ENCODE data around the gene NBPF11.
"Not testable (repeated sequence)": the region's sequence is repeated elsewhere in the genome, so short reads cannot be mapped to it uniquely, and the experiment has no call there.

The NBPF11 gene

DNA sequence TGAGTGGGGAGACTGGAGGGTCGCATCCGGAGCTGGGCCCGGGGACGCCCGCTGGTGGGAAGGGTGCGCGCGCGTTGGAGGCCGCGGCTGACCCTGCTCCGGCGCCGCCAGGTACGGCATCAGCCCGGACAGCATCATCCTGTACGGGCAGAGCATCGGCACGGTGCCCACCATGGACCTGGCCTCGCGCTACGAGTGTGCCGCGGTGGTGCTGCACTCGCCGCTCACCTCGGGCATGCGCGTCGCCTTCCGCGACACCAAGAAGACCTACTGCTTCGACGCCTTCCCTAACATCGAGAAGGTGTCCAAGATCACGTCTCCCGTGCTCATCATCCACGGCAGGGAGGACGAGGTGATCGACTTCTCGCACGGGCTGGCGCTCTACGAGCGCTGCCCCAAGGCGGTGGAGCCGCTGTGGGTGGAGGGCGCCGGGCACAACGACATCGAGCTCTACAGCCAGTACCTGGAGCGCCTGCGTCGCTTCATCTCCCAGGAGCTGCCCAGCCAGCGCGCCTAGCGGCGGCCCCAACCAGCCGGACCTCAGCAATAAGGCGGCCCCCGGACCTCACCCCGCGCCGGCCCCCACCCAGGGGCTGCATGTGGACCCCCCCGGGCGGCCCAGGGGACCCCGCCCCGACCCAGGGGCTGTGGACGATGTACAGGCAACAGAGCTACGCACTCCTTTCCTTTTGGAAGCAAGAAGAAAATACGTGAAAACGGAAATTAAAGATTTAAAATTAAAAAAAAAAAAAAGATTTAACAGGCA lies 2.8 kb downstream of the NBPF11 start:
- not testable (repeated sequence) for DNase-seq (ENCODE audit: low spot score)

DNA sequence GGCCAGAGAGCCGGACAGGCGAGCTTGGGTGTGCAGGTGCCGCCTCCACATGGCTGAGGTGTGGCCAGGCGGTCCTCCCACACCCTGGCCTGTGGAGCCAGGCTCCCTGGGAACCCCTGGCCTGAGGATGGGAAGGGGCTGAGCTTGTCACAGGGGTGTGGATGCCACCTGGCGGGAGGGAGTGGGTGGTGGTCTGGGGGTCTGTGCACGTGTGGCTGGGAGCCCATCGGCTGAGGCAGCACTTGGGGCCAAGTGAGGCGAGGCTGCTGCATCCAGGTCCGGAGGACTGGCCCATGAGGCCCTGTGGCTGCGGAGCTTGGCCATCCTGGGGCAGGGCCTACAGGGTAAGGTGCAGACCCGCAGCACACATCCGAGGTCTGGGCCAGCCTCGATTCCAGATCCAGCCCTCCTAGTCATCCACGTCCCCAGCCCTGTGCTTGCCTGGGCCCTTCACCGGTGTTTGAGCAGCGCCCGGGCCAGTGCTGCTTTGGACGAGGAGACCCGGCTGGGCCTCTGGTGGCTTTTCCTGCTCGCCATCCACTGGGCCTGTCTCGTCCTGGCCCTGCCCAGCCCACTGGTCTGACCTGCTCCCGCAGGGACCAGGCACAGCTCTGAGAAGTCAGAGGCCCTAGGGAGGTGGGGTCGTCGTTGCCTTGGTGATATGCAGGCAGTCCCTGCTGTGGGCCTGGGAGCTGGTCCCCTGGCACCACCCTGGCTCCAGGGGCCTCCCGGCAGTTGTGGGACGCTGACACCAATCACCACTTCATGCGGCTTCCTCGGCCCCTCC lies 4.8 kb downstream of the NBPF11 start:
- DNase-seq (ENCODE audit: low spot score), result not testable (repeated sequence)

DNA sequence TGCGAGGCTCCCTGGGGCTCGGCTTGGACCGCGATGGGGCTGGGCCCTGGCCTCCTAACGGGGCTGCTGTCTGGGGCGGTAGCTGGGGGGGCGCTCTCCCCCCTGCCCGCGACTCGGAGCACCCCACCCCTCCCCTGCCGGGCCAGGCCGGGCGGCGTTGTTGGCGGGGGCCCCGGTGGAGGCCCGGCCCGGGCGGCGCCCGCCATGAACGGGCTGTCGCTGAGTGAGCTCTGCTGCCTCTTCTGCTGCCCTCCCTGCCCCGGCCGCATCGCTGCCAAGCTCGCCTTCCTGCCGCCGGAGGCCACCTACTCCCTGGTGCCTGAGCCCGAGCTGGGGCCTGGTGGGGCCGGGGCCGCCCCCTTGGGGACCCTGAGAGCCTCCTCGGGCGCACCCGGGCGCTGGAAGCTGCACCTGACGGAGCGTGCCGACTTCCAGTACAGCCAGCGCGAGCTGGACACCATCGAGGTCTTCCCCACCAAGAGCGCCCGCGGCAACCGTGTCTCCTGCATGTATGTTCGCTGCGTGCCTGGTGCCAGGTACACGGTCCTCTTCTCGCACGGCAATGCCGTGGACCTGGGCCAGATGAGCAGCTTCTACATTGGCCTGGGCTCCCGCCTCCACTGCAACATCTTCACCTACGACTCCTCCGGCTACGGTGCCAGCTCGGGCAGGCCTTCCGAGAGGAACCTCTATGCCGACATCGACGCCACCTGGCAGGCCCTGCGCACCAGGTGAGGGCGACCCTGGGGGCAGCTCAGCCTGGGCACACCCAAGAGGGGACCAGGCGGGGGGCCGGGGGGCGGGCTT lies 5.7 kb downstream of the NBPF11 start:
- DNase-seq (ENCODE audit: low spot score), result not testable (repeated sequence)

DNA sequence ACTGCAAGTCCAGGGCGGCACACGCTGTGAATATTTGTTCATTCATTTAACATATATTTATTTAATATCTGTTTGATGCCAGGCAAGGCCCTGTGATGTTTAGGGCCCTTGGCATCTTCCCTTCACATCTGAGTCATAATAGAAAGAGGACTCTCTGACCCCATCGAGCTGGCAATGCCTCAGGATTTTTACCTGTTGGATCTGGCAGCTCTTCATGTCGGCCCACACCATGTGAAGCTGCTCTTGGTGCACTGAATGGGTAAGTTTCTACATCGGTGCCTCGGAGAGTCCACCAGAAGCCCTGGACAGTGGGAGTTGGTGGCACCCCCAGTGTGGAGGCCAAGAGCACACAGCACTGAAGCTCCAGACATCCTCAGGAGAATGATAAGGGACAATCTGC lies 8.9 kb downstream of the NBPF11 start:
- not testable (repeated sequence) for DNase-seq (ENCODE audit: low spot score)

DNA sequence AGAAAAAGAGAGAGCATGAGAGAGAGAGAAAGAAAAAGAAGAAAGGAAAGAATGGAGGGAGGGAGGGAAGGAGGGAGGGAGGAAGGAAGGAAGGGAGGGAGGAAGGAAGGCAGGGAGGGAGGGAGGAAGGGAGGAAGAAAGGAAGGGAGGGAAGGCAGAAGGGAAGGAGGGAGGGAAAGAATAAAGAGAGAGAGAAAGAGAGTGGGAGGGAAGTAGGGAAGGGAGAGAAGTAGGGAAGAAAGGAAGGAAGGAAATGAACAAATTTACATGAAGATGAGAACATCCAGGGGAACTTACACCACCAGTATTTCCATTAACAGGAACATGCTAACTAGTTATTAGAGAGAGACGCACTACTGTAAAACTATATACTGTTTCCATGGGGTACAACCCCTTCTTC lies 10.1 kb downstream of the NBPF11 start:
- not testable (repeated sequence) for DNase-seq (ENCODE audit: low spot score)

DNA sequence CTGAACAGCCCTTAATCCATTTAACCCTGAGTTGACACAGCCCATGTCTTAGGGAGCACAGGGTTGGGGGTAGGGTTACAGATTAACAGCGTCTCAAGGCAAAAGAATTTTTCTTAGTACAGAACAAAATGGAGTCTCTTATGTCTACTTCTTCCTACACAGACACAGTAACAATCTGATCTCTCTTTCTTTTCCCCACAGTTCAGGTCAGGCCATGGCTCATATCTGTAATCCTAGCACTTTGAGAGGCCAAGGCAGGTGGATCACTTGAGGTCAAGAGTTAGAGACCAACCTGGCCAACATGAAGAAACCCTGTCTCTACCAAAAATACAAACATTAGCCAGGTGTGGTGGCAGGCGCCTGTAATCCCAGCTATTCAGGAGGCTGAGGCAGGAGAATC lies 13.5 kb downstream of the NBPF11 start:
- not testable (repeated sequence) for DNase-seq (ENCODE audit: low spot score)

DNA sequence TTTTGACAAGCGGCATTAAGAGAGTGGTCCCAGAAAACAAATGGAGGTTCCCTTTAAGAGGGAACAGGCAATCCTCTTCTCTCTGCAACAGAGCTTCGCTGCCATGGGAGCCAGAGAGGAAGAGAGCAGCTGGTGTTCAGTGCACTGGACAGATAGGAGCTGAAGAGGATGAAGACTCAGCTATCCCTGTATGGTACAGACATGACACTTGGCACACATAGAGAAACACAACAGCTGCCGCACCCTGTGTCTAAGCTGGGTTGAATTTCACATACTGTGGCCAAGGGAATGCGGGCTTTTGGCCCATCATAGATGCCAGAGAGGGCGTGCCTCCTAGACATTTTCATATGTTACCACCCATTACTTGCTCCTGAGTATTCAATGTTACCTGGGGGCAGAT lies 29.7 kb downstream of the NBPF11 start:
- not testable (repeated sequence) for DNase-seq (ENCODE audit: low spot score)

DNA sequence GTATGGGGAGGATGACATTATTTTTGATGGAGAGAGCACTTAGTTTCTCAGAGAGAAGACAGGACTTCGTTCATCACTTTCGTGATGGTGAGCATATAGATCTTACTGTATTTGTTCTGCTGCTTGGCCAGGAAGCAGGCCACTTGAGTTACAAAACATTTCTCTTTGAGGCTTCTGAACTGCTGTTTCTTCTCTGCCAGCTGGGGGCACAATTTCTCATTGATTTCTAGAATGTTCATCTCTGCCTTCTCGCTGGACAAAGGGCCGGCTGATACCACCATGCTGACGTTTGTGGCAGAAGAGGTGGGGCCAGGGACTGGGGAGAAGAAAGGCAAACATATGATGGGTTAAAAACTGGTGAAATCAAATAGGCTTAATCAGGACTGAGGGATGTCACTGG lies 31.7 kb downstream of the NBPF11 start:
- not testable (repeated sequence) for DNase-seq (ENCODE audit: low spot score)

DNA sequence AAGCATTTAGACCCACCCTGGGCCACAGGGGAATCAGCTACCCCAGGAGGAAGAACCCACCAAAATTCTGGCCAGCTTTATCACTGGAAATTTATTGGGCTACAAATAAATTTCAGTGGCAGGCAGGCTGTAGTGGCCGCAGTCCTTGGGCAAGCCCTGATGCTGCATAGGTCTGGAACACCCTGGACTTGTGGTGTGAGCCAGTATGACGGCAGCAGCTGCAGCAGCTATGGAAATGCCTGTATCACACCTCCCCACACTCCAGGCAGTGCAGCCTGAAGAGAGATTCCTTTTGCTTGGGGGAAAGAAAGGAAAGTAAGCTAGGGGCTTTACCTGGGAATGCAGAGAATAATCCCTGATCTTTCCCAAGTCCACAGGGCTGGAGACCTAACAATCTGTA lies 56.3 kb downstream of the NBPF11 start:
- not testable (repeated sequence) for DNase-seq (ENCODE audit: low spot score)

DNA sequence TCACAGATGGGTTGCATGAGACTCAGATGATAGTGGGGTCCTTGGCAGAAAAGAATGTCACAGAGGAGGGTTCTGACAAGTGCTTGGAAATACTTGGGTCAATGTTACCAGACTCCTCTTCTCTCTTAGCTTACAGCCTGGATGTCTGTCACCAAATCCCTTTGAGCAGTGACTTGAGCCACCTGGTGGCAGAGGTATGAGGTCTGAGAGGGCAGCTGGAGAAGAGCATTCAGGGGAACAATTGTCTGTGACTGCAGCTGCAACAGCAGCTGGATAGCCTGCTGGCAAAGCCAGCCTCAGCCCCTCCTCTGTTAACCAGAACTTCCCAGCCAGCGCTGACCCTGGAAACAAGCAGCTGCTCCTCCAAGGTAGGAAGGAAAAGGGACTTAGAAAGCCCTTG lies 65.9 kb downstream of the NBPF11 start:
- not testable (repeated sequence) for DNase-seq (ENCODE audit: low spot score)

DNA sequence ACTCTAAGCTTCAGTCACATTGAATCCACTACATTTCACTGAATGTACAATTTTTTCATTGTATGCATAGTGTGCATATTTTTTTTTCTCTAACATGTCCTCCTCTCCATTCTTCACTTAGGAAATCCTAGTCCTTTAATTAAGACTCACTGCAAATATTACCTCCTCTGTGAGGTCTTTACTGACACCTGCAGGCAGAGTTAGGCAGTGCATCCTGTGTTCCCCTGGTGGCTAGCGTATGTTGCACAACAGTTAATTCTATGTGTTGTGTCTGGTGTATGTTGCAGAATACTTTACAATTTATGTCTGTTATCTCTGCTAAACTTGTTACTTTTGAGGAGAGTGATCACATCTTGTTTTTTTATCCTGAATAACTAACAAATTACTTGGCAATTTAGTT lies 70.9 kb downstream of the NBPF11 start:
- DNase-seq (ENCODE audit: low spot score), result not testable (repeated sequence)

DNA sequence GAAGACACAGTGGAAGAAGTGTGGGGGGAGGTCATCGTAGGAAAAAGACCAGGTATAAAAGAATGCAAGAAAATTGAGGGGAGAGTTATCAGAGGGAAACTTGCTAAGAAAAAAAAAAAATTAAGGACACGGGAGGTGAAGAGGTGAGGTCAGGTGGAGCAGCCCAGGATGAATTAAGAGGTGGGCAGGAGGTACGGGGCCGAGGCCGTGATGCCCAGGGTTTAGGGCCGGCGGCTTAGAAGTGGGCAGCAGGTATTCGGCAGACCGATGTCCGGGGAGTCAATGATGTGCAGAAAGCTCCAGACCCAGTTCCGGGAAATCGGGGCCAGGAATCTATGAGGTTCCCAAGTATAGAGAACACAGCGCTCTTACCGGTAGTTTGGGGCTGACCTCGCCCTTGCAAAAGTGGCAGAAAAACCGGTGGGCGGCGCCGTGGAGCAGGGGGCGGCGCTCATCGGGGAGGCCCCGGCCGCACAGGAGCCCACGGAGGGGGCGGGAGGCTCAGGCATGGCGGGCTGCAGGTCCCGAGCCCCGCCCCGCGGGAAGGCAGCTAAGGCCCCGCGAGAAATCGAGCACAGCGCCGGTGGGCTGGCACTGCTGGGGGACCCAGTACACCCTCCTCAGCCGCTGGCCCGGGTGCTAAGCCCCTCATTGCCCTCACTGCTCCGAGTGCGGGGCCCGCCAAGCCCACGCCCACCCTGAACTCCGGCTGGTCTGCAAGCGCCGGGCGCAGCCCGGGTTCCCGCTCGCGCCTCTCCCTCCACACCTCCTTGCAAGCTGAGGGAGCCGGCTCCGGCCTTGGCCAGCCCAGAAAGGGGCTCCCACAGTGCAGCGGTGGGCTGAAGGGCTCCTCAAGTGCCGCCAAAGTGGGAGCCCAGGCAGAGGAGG lies 73.2 kb downstream of the NBPF11 start:
- DNase-seq (ENCODE audit: low spot score), result not testable (repeated sequence)

DNA sequence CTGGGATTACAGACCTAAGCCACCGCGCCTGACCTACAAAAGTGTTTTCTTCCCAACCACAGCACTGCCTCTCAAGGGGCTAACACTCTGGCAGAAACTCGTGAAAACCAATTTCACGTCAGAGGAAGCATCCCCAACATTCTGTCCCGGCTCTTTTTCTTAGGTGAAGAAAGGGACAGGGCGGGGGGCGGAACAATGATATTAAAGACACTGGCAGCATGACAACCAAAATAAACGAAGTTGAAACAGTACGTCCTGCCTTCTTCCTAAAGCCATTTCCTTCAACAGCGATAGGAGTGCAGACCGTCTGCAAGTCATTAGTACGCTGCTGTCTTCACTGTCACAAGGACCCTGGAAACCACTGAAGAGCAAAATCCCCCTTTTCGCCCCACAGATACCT lies 74.0 kb downstream of the NBPF11 start:
- DNase-seq (ENCODE audit: low spot score), result not testable (repeated sequence)

DNA sequence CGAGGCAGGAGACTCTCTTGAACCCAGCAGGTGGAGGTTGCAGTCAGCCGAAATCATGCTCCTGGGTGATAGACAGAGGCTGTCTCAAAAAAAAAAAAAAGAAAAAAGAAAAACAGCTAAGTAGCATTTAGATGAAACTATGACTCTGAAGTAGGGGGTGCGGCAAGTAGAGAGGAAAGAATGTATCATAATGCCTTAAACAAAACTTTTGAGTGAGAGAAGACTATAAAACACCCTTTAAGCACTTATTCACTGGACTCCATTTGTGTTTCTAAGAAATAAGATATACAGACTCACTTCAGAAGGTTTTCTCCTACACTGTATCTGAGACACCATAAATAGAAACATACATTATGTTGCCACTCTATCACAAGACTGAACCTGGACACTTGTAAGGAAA lies 74.6 kb downstream of the NBPF11 start:
- DNase-seq (ENCODE audit: low spot score), result not testable (repeated sequence)

DNA sequence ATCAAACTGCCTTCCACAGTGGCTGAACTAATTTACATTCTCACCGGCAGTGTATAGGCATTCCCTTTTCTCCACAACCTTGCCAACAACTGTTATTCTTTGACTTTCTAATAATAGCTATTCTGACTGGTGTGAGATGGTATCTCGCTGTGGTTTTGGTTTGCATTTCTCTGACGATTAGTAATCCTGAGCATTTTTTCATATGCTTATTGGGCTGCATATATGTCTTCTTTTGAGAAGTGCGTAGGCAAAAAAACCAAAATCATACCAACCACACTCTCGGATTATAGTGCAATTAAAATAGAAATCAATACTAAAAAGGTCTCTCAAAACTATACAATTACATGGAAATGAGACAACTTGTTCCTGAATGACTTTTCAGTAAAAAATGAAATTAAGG lies 78.7 kb downstream of the NBPF11 start:
- DNase-seq (ENCODE audit: low spot score), result not testable (repeated sequence)

DNA sequence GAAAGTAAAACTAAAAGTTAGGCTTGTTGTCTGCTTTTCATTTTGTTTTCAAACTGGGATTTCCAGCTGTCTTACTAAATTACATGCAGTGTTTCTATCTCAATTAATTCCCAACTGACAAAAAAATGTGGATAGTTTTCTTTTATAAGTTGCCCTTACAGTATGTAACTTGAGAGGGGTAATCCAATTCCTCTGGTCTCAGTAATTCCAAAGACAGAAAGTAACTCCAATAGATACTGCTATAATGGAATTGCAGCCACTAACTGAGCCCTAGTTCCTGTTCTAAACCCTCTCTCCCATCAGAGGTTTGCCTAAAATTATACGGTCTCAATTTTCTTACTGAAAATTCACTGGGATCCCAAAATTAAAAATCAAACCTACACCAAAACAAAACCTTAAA lies 83.5 kb downstream of the NBPF11 start:
- DNase-seq (ENCODE audit: low spot score), result not testable (repeated sequence)

DNA sequence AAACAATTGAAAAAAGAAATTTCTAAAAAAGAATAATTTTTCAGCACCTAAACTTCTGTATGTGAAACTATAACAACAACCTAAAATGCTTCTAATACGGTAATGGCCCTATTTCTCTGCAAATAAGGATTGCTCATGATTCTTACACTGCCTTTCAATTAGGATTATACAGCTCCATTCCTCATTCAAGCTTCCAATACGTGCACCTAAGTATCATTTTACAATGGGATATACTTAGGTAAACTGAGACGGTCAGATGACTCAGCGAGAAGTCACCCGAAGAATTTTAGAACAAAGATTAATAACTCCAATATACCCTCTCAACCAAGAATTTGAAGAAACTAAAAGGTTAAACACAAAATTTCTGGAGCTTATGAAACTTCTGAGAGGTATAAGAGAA lies 83.9 kb downstream of the NBPF11 start:
- DNase-seq (ENCODE audit: low spot score), result not testable (repeated sequence)

DNA sequence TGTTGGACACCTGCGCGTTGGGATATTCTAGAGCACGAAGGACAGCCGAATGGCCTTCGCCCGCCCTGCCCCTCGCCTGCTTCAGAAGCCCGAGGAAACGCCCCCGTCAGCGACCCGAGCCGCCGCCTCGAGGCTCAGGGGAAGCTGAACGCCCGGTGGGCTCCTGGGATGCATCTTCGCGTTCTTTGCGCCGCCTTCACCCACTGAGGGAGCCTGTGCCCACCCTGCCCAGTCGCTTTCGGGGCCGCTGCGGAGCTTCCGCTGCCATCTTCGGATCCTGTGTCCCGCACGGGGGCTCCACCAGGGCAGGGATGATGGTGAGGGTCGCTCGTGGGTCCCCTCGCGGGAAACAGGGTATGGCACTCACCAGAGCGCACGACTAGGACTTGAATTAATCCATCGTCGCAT lies 91.8 kb downstream of the NBPF11 start:
- not testable (repeated sequence) for DNase-seq (ENCODE audit: low spot score)

DNA sequence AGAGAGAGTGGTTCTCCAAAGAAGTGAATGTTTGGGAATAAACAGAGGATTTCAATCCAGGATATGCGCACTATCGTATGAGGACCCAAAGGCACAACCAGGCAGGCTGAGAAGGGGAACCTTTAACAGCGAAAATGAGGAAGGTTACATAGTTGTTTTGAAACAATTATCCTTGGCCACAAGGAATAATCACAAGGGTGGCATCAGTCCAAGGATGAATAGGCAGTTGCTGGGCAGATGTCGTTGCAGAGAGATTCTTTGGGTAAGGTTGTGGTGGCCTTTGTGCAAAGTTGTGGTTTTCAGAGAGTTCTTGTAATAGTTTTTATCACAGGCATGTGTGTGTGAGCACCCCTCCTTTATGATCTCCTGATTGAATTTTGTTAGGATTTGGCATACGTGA lies 94.7 kb downstream of the NBPF11 start:
- not testable (repeated sequence) for DNase-seq (ENCODE audit: low spot score)
